ENCODE results near the gene PAWR. TPM values are rescaled to one million over a fixed set of nuclear protein-coding genes. Genes with fewer than 3 reads are reported as not detected.

The PAWR gene
- total RNA-seq, 4 donors from 2014 or later = 28.6 to 48.0 (median 36.4) TPM

DNA sequence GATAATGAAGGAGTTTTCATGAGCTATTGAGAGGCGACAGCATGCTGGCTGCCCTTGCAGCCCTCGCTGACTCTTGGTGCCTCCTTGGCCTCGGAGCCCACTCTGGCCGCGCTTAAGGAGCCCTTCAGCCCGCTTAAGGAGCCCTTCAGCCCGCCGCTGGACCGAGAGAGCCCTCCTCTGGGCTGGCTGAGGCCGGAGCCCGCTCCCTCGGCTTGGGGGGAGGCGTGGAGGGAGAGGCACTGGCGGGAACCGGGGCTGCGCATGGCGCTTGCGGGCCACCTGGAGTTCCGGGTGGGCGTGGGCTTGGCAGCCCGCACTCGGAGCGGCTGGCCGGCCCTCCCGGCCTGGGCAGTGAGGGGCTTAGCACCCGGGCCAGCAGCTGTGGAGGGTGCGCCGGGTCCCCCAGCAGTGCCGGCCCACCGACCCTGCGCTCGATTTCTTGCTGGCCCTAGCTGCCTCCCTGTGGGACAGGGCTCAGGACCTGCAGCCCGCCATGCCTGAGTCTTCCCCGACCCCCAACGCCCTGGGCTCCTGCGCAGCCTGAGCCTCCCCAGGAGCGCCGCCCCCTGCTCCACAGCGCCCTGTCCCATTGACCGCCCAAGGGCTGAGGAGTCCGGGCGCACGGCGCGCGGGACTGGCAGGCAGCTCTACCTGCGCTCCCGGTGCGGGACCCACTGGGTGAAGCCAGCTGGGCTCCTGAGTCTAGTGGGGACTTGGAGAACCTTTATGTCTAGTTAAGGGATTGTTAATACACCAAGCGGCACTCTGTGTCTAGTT lies 20.1 kb upstream of the PAWR start:
- ATAC-seq (ENCODE audit: low FRiP score) (no peak), DNase-seq (ENCODE audit: low spot score) (no peak)
- TF ChIP-seq, protein P1, sequence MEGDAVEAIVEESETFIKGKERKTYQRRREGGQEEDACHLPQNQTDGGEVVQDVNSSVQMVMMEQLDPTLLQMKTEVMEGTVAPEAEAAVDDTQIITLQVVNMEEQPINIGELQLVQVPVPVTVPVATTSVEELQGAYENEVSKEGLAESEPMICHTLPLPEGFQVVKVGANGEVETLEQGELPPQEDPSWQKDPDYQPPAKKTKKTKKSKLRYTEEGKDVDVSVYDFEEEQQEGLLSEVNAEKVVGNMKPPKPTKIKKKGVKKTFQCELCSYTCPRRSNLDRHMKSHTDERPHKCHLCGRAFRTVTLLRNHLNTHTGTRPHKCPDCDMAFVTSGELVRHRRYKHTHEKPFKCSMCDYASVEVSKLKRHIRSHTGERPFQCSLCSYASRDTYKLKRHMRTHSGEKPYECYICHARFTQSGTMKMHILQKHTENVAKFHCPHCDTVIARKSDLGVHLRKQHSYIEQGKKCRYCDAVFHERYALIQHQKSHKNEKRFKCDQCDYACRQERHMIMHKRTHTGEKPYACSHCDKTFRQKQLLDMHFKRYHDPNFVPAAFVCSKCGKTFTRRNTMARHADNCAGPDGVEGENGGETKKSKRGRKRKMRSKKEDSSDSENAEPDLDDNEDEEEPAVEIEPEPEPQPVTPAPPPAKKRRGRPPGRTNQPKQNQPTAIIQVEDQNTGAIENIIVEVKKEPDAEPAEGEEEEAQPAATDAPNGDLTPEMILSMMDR (IDR thresholded peaks at IDR 0.05) = no peak

DNA sequence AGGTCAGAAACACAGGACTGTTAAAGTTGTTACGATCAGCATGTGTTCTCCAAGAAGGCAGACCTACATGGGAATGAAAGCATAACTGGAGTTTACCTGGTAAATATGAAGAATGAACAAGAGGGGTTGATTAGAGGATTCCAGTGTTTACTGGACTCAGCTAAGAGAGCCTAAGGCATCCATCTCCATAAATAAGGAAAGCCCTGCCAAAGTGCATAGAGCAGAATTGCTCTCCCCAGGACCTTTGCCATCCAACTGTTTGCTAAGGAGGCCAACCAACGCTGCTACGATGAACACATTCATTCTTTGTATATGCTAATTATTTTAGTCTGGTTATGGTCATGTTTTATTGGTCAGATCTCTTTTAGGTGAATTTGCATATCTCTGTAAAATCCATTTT lies 17.1 kb upstream of the PAWR start:
- TF ChIP-seq, protein P1 (IDR thresholded peaks at IDR 0.05) = no peak
- no peak for ATAC-seq (ENCODE audit: low FRiP score)
- DNase-seq (ENCODE audit: low spot score) = no peak

DNA sequence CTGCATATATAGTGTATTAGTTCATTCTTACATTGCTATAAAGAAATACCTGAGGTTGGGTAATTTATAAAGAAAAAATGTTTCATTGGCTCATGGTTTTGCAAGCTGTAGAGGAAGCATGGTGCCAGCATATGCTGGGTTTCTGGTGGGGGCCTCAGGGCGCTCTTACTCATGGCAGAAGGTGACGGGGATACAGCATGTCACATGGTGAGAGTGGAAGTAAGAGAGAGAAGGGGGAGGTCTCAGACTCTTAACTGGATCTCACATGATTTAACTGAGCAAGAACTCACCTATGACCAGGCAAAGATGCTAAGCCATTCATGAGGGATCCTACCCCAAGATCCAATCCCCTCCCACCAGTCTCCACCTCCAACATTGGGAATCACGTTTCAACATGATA lies 15.9 kb upstream of the PAWR start:
- DNase-seq (ENCODE audit: low spot score) (no peak), ATAC-seq (ENCODE audit: low FRiP score) (no peak)
- TF ChIP-seq, protein P1 (IDR thresholded peaks at IDR 0.05) = no peak

DNA sequence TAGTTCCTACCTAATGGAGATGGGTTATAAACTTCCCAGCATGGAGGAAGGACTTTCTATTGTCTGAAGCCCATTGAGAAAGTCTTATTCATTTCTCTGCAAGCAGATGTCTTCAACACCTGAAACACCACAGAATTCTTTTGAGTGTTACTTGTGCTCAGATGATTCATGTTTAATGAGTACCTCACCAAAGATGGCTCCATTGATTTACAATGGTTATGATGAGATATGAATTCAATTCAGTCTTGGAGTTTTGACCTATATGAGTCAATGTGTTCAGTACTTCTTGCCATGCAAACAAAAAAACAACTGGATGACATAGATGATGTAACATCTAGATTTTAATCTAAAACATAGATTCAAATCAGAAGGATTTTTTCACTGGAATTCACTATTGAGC lies 15.4 kb upstream of the PAWR start:
- no peak for ATAC-seq (ENCODE audit: low FRiP score)
- no peak for DNase-seq (ENCODE audit: low spot score)
- TF ChIP-seq, protein P1 (IDR thresholded peaks at IDR 0.05) = no peak

DNA sequence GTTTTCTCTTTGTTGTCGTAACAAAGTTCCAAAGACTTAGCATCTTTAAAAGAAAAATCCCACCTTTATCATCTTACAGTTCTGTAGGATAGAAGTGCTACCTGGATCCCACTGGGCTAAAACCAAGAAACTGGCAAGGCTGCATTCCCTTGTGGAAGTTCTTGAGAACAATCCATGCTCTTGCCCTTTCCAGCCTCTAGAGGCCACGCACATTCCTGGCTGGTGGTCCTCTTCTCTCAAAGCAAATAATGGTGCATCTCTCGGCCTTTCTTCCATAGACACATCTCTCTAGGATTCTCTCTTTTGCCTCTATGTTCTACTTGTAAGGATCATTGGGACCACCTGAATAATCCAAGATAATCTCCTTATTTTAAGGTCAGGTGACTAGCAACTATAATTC lies 8.2 kb upstream of the PAWR start:
- ATAC-seq (ENCODE audit: low FRiP score) = no peak

DNA sequence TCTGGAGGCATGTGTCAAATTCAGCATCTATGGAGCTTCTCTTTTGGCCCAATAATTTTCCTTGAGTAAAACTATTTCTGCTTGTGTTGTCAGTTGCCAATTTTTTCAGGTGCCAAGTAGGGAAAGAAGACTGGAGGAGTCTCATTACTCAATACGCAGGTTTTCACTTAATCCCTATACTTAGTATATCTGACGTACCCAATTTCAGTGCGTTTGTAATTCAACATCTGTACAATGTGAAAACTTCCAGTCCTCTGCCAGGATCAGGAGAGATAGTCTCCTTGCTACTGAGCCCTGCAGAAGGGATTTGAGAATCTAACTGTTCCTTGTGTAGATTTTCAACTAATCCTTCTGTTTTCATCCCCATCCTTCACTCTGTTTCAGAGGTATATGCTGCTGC lies 5.7 kb upstream of the PAWR start:
- DNase-seq (ENCODE audit: low spot score) = no peak
- no peak for ATAC-seq (ENCODE audit: low FRiP score)
- TF ChIP-seq, protein P1 (IDR thresholded peaks at IDR 0.05) = no peak

More for the DNA sequence above, 8.2 kb upstream of the PAWR start:
- DNase-seq (ENCODE audit: low spot score) = no peak
- TF ChIP-seq, protein P1 (IDR thresholded peaks at IDR 0.05) = no peak
